Measurements from ENCODE around the gene HBP1.

DNA sequence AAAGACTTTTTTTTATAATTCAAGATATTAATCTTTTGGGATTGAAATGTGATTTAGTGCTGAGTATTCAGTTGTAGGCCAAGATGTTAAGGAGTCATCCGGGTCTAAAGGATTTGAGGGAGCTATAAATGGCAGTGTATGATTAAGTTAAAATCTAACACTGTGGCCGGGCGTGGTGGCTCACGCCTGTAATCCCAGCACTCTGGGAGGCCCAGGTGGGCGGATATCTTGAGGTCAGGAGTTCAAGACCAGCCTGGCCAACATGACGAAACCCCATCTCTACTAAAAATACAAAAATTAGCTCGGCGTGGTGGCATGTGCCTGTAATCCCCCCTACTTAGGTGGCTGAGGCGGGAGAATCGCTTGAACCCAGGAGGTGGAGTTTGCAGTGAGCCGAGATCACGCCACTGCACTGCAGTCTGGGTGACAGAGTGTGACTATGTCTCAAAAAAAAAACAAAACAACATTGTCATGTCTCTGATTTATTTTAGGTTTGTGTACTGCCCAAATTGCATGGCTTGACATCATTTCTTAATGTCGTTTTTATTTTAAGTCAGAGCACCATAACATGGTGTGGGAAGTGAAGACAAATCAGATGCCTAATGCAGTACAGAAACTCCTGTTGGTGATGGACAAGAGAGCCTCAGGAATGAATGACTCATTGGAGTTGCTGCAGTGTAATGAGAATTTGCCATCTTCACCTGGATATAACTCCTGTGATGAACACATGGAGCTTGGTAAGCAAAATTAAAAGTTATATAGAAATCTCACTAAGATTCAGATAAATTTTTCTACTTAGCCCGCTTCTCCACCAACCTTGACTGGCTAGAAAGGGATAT lies 10.7 kb downstream of the HBP1 start:
- TF ChIP-seq, protein P1, sequence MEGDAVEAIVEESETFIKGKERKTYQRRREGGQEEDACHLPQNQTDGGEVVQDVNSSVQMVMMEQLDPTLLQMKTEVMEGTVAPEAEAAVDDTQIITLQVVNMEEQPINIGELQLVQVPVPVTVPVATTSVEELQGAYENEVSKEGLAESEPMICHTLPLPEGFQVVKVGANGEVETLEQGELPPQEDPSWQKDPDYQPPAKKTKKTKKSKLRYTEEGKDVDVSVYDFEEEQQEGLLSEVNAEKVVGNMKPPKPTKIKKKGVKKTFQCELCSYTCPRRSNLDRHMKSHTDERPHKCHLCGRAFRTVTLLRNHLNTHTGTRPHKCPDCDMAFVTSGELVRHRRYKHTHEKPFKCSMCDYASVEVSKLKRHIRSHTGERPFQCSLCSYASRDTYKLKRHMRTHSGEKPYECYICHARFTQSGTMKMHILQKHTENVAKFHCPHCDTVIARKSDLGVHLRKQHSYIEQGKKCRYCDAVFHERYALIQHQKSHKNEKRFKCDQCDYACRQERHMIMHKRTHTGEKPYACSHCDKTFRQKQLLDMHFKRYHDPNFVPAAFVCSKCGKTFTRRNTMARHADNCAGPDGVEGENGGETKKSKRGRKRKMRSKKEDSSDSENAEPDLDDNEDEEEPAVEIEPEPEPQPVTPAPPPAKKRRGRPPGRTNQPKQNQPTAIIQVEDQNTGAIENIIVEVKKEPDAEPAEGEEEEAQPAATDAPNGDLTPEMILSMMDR (IDR thresholded peaks at IDR 0.05) = no peak
- TF ChIP-seq POLR2A (IDR thresholded peaks at IDR 0.05) (no peak), POLR2AphosphoS5 (IDR thresholded peaks at IDR 0.05) (no peak)
